Measurements from ENCODE around the gene GRIA1. TPM values are rescaled to one million over a fixed set of nuclear protein-coding genes. Genes with fewer than 3 reads are reported as not detected.

GRIA1 gene
- total RNA-seq, 3 donors from 2014 or later (not counting 1 experiment from before 2014, with no cell fraction given) = not detected

DNA sequence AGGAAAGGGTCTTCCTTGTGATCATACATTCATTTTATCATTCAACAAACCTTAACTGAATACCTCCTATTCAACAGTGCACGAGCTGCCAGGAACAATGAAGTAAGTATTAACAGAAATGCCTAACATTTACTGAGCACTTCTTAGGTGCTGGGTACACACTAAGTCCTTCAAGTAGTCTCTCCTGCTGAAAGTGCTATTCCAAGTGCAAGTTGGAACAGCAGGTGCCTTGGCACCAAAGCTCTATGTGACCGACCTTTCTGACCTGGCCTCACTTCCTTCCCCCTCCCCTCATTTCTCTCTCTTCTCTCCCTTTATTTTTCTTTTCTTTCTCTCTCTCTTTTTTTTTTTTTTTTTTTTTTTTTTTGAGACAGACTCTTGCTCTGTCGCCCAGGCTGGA, 94.5 kb downstream of the GRIA1 start:
- DNase-seq (no peak), ATAC-seq (no peak)
- intact Hi-C loops (cut with micrococcal nuclease) = no loop called here
- Histone ChIP-seq H3K27me3 (ENCODE audit: control insufficient read depth, insufficient read depth, low read length) (no peaks in the 10 kb centered on the region), H3K36me3 (ENCODE audit: control insufficient read depth, insufficient read depth, low read length) (no peaks in the 10 kb centered on the region), H3K4me3 (ENCODE audit: low read length) (no peak overlapping the region), H3K9me3 (ENCODE audit: control insufficient read depth, insufficient read depth, low read length) (no peaks in the 10 kb centered on the region), H3K27ac (ENCODE audit: low read length) (no peak overlapping the region), H3K4me1 (ENCODE audit: control insufficient read depth, insufficient read depth, low read length) (no peaks in the 10 kb centered on the region)
- Mint-ChIP-seq H3K36me3 (no peaks in the 10 kb centered on the region), H3K27ac (no peak overlapping the region), H3K4me3 (no peak overlapping the region), H3K9me3 (peaks cover 0 to 3% of the 10 kb centered on the region in 2 donors), H3K4me1 (no peaks in the 10 kb centered on the region), H3K27me3 (ENCODE audit: low read depth in 2 of 2) (no peaks in the 10 kb centered on the region)
- TF ChIP-seq, protein P1, sequence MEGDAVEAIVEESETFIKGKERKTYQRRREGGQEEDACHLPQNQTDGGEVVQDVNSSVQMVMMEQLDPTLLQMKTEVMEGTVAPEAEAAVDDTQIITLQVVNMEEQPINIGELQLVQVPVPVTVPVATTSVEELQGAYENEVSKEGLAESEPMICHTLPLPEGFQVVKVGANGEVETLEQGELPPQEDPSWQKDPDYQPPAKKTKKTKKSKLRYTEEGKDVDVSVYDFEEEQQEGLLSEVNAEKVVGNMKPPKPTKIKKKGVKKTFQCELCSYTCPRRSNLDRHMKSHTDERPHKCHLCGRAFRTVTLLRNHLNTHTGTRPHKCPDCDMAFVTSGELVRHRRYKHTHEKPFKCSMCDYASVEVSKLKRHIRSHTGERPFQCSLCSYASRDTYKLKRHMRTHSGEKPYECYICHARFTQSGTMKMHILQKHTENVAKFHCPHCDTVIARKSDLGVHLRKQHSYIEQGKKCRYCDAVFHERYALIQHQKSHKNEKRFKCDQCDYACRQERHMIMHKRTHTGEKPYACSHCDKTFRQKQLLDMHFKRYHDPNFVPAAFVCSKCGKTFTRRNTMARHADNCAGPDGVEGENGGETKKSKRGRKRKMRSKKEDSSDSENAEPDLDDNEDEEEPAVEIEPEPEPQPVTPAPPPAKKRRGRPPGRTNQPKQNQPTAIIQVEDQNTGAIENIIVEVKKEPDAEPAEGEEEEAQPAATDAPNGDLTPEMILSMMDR (IDR thresholded peaks at IDR 0.05) = no peak
- WGBS (ENCODE audit: insufficient coverage) = 91% methylated on average over 3 of the region's 3 CpGs

DNA sequence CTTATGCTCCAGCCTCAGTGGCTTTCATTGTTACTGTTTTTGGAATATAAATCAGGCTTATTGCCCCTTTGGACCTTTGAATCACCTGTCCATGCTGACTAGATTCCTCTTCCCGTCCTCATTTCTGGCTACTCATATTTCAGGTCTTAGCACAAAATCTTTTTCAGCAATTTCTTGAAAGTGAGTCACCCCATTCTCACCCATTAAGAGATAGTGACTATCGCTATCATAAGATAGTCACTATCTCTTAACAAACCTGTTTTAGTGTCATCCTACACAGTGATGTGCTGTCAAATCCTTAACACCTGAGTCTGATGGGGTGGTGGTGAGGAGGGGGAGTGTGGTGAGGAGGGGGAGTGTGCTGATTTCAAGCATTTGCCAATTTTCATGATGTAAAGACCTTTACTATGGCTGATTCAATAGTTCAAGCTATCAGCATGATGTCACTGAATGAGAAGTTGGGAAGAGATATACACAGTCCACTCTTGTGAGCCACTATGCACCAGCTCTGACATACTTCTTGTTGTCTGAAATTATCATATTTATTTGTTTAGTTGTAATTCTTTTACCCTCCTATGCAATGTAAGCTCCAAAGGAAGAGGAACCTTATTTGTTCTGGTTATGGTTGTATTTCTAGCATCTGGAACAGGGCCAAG, 95.3 kb downstream of the GRIA1 start:
- H3K36me3 Mint-ChIP-seq = no peaks in the 10 kb centered on the region
- no peak overlapping the region for H3K4me3 Mint-ChIP-seq
- intact Hi-C loops (cut with micrococcal nuclease) = no loop called here
- no peak overlapping the region for H3K27ac Mint-ChIP-seq
- no peak overlapping the region for H3K27ac ChIP-seq (ENCODE audit: low read length)
- no peaks in the 10 kb centered on the region for H3K4me1 ChIP-seq (ENCODE audit: control insufficient read depth, insufficient read depth, low read length)
- no peak overlapping the region for H3K4me3 ChIP-seq (ENCODE audit: low read length)
- ATAC-seq (no peak), DNase-seq (no peak)
- TF ChIP-seq, protein P1 (IDR thresholded peaks at IDR 0.05) = no peak
- H3K9me3 Mint-ChIP-seq = peaks cover 0 to 3% of the 10 kb centered on the region in 2 donors
- H3K4me1 Mint-ChIP-seq = no peaks in the 10 kb centered on the region
- H3K27me3 Mint-ChIP-seq (ENCODE audit: low read depth in 2 of 2) = no peaks in the 10 kb centered on the region
- H3K27me3 ChIP-seq (ENCODE audit: control insufficient read depth, insufficient read depth, low read length) = no peaks in the 10 kb centered on the region
- 24% methylated on average over 1 of the region's 2 CpGs for WGBS (ENCODE audit: insufficient coverage)
- H3K36me3 ChIP-seq (ENCODE audit: control insufficient read depth, insufficient read depth, low read length) = no peaks in the 10 kb centered on the region
- no peaks in the 10 kb centered on the region for H3K9me3 ChIP-seq (ENCODE audit: control insufficient read depth, insufficient read depth, low read length)

DNA sequence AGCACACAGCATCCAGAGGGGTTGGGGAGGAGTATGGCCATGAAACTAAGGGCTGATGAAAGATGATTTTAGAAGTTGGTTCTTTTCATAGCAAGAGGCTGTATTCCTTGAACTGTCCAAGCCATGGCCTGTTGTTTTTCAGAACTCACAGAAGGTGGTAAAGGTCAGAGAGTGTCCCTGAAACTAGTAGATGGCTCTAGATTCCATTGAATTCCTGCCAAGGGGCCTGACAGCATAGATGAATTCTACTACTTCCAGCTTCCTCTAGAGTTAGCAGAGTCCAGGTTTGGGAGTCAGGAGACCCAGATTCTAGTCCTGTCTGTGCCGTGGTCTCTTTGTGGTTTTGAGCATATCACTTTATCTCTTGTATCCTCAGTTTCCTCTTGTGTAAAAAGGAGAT, 101.6 kb downstream of the GRIA1 start:
- DNase-seq (no peak), ATAC-seq (no peak)
- Mint-ChIP-seq H3K36me3 (peaks cover 10% of the 10 kb centered on the region), H3K27ac (no peak overlapping the region), H3K27me3 (ENCODE audit: low read depth in 2 of 2) (no peaks in the 10 kb centered on the region), H3K4me1 (no peaks in the 10 kb centered on the region), H3K9me3 (peaks cover 0 to 5% of the 10 kb centered on the region in 2 donors), H3K4me3 (no peak overlapping the region)
- WGBS (ENCODE audit: insufficient coverage) = no CpG with 5 or more reads among the region's 1 CpG
- intact Hi-C loops (cut with micrococcal nuclease) = no loop called here
- H3K4me1 ChIP-seq (ENCODE audit: control insufficient read depth, insufficient read depth, low read length) = no peaks in the 10 kb centered on the region
- TF ChIP-seq, protein P1 (IDR thresholded peaks at IDR 0.05) = no peak
- H3K9me3 ChIP-seq (ENCODE audit: control insufficient read depth, insufficient read depth, low read length) = no peaks in the 10 kb centered on the region
- H3K27ac ChIP-seq (ENCODE audit: low read length) = no peak overlapping the region
- H3K4me3 ChIP-seq (ENCODE audit: low read length) = no peak overlapping the region
- no peaks in the 10 kb centered on the region for H3K36me3 ChIP-seq (ENCODE audit: control insufficient read depth, insufficient read depth, low read length)
- H3K27me3 ChIP-seq (ENCODE audit: control insufficient read depth, insufficient read depth, low read length) = no peaks in the 10 kb centered on the region

DNA sequence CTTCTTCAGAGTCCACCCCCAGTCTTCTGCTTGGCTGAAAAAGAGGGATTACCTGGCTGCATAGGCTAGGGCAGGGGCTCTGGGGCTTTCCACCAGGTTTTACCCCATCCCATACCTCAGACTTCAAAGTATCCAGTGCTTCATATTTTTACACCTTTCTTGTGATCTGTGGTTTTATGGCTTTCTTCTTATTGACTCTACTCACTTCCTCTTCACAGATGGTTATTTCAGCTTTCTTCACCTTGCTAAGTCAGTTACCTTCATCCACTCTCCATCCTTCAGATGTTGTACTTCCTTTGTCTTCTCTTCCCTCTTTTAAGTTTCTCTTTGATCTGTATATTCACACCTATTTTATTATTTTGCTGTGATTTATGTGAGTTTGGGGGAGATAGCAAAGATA, 104.3 kb downstream of the GRIA1 start:
- no peak overlapping the region for H3K27ac Mint-ChIP-seq
- no peak overlapping the region for H3K4me3 Mint-ChIP-seq
- peaks cover 10% of the 10 kb centered on the region for H3K36me3 Mint-ChIP-seq
- Histone ChIP-seq H3K36me3 (ENCODE audit: control insufficient read depth, insufficient read depth, low read length) (no peaks in the 10 kb centered on the region), H3K4me1 (ENCODE audit: control insufficient read depth, insufficient read depth, low read length) (no peaks in the 10 kb centered on the region), H3K4me3 (ENCODE audit: low read length) (no peak overlapping the region), H3K9me3 (ENCODE audit: control insufficient read depth, insufficient read depth, low read length) (no peaks in the 10 kb centered on the region), H3K27ac (ENCODE audit: low read length) (no peak overlapping the region), H3K27me3 (ENCODE audit: control insufficient read depth, insufficient read depth, low read length) (no peaks in the 10 kb centered on the region)
- no peaks in the 10 kb centered on the region for H3K27me3 Mint-ChIP-seq (ENCODE audit: low read depth in 2 of 2)
- no peak for DNase-seq
- intact Hi-C loops (cut with micrococcal nuclease) = no loop called here
- TF ChIP-seq, protein P1 (IDR thresholded peaks at IDR 0.05) = no peak
- H3K4me1 Mint-ChIP-seq = no peaks in the 10 kb centered on the region
- no peak for ATAC-seq
- peaks cover 0 to 2% of the 10 kb centered on the region in 2 donors for H3K9me3 Mint-ChIP-seq
